Right renal cortex interstitium (tissue), 3 donors: ENCODE results near the gene UNC119. TPM values are rescaled to one million over a fixed set of nuclear protein-coding genes. Genes with fewer than 3 reads are reported as not detected.
"Not testable (repeated sequence)": the region's sequence is repeated elsewhere in the genome, so short reads cannot be mapped to it uniquely, and the experiment has no call there.

Experiments
- DNase-seq, 3 donors: peaks; one replicate each; pipeline ENCODE4 v3.0.0-alpha.2; 2013; ENCODE audit warnings: low read depth in 3 of 3, low spot score in 2 of 3
- polyA plus RNA-seq, 3 donors: library from polyadenylated mRNA; unstranded; fragments of 120-200 nt; gene quantifications; one replicate each; pipeline ENCODE4 v1.2.1, GENCODE V29; 2013; ENCODE audit not compliant: insufficient read length in 3 of 3

UNC119 gene
- polyA plus RNA-seq, 3 donors: 51.9 to 61.9 (median 57.3) TPM

DNA sequence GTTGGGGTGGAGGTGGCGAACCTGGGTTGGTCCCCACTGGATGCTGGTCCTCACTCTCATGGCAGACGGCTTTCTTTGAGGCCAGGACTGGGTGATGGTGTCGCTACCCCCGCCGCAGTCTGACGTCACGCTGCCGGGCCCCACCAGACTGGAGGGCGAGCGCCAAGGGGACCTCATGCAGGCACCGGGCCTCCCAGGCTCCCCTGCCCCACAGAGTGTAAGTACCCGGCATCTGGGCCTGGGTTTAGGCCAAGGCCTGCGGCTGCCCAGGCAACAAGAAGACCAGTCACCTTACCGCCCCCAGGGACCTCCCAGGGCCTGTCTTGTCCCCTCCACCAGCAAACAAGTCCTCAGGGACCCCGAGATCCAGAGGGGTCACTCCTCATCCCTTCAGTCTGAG, 28.5 kb downstream of the UNC119 start:
- DNase-seq: no peak

- no peak for DNase-seq
Measured at GRCh38 chr17:28523186-28523585, 29.2 kb downstream of the UNC119 start.

DNA sequence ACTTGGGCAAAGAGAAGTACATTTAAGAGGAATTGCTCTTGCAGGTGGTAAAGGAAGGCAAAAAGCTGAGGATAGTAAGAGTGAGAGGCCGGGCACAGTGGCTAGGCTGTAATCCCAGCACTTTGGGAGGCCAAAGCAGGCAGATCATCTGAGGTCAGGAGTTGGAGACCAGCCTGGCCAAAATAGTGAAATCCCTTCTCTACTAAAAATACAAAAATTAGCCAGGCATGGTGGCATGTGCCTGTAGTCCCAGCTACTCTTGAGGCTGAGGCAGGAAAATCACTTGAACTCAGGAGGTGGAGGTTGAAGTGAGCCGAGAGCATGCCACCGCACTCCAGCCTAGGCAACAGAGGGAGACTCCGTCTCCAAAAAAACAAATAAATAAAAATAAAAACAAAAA, 30.1 kb downstream of the UNC119 start:
- not testable (repeated sequence) for DNase-seq

DNA sequence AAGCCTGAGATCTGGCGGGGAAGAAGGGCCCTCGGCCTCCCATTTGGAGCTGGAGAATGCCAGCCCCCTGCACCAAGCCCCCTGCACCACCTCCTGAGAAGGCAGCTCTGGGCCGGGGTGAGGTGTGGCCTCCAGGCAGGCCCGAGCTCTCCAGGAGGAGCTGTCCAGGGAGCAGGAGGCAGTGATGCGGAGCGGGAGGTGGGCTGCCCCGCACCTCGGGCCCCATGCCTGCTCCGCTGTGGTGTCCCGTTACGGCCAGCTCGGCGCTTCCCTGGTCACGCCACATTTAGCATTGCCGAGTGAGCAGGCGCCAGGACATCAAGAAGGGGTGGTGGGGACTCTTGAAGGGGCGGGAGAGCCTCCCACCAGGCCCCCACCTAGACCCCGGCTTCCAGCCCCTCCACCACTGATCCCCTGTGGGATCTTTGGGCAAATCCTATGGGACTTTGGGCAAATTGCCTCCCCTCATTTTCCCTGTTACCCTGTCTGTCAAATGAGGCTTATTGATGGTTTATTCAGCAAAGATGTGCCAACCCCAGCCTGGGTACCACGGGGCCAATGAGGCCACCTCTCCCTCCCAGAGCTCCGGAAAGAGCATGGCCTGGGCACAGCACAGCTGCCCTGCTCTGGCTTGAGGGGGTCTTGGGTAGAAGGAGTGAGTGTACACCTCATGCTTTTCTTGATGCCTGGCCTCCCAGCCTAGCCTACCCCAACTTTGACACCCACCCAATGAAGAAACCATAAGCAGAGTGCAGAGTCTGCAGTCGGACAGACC, 30.9 kb downstream of the UNC119 start:
- DNase-seq: peak in 1 of 3 donors; percentile 68

- no peak for DNase-seq
Measured at GRCh38 chr17:28520687-28521086, 31.7 kb downstream of the UNC119 start.

- DNase-seq: no peak
Measured at GRCh38 chr17:28519236-28519635, 33.2 kb downstream of the UNC119 start.

- no peak for DNase-seq
Measured at GRCh38 chr17:28518578-28518977, 33.8 kb downstream of the UNC119 start.

DNA sequence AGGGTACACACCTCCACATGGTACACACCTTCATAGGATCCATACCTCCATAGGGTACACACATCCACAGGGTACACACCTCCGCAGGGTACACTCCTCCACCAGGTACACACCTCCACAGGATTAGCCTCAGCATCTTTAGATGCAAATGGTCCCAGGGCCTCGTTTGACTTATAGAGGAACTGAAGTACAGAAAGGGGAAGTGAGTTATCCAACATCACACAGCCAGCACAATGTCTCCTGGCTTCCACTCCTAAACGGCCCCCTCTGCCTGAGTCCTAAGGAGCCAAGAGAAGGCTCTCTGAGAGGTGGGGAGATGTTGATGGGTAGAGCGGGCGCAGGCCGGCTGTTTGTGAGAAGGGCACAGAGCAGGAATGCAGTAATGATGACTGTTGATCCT, 34.3 kb downstream of the UNC119 start:
- DNase-seq: no peak

DNA sequence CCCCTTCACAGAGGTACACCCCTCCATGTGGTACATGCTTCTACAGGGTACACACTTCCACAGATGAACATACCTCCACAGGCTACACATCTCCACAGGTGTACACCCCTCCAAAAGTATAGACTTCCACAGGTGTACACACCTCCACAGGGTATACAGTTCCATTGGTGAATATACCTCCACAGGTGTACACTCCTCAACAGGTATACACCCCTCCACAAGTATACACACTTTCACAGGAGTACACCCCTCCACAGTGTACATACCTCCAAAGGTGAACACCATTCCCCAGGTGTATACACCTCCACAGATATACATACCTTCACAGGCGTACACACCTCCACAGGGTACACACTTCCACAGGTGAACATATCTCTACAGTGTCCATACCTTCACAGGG, 36.9 kb downstream of the UNC119 start:
- DNase-seq: no peak

DNA sequence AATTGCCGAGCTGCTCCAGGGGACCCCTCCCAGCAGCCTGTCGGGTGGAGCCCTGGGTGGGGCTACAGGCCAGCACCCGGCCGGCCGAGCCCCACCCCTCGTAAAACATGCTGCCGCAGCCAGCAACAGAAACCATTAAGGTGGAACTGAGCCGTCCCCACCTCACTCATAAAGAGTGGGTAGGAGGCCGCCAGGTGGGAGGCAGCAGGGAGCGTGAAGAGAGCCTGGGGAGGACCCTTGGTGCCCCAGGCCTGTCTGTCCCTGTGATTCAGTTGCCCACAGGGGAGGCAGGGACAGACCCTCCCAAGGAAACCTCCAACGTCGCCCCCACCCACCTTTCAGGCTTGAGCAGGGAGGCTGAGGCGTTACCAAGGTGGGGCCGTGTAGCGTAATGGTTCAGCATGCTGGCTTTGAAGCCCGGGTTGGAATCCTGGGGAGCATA, 37.8 kb downstream of the UNC119 start:
- no peak for DNase-seq

GRCh38 chr17:28513476-28513875, 38.9 kb downstream of the UNC119 start:
- no peak for DNase-seq

GRCh38 chr17:28511858-28512461, 40.5 kb downstream of the UNC119 start:
- DNase-seq: no peak

DNA sequence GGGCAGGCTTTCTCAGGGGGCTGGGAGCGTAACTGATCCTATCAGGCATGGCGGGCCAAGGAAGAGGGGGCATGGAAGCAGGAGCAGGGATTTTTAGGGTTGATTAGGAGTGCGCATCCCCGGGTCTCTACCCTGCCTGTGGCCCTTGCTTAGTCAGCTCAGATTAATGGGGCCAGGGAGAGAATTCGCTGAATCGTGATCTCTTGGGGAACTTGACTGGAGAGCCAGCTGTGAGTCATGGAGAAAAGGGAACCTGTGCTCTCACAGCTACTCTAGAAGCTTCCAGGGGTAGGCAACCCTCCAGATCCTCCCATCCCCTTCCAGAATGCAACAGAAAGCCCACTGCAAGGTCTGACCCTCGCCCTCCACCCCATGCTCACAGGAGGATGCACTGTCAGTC, 42.6 kb downstream of the UNC119 start:
- DNase-seq: no peak

- DNase-seq: no peak
Measured at GRCh38 chr17:28508211-28508724, 44.2 kb downstream of the UNC119 start.

DNA sequence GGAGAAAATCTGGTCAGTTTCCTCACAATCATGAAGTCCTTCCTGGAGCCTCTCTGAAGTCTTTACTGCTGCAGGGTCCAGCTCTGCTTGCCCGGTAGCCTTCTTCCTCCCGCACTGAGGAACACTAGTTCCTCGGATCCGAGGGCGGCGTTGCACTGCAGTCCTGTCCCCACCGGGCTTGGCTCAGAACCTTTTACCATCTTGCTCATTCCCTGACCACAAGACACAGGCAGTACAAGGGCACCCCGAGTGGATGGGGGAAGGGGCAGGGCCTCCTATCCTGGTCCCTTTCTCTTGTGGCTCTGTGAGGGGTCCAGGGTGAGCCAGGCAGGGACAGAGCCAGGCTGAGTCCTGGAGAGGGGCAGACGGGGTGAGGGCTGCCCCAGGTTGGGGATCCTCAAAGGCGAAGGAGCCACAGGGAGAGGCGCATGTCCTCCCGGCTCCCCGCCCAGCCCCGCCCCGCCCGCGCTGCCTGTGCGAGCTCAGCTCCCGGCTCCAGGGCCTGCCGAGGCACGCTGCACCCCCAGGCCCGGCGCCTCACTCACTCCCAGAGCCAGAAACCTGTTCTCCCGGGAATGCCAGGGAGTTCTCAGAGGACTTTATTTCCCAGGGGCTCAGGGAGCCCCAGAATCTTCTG, 44.7 kb downstream of the UNC119 start:
- no peak for DNase-seq

- DNase-seq: no peak
Measured at GRCh38 chr17:28506763-28507487, 45.5 kb downstream of the UNC119 start.

GRCh38 chr17:28505986-28506665, 46.3 kb downstream of the UNC119 start, which contains the start of gene FOXN1:
TSS of gene FOXN1 (plus strand) at chr17:28506348. CDS start at chr17:28523970, 17,622 bp downstream.
- no peak for DNase-seq

DNA sequence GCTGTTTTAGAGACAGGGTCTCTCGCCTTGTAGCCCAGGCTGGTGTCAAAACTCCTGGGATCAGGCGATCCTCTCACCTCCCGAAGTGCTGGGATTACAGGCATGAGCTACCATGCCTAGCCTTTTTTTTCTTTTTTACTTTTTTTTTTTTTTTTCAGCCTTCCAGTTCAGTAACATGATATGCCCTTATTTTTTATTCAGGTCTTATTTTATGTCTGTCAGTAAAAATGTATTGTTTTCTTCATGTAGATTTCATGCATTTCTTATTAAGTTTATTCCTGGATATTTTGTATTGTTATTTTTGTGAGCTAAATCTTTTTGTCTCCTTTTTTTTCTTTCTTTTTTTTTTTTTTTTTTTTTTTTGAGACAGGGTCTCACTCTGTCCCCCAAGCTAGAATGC, 49.0 kb downstream of the UNC119 start:
- DNase-seq: no peak

- DNase-seq: no peak
Measured at GRCh38 chr17:28501421-28502284, 50.8 kb downstream of the UNC119 start.
